ENCODE data around the gene KRT33A. TPM values are rescaled to one million over a fixed set of nuclear protein-coding genes. Genes with fewer than 3 reads are reported as not detected.

KRT33A gene
- total RNA-seq, 1 experiment from 2014 or later = not detected

GRCh38 chr17:41322903-41323895 lies 27.4 kb downstream of the KRT33A start:
- Histone ChIP-seq H3K27ac (ENCODE audit: insufficient read length, low read depth, low read length) (no peak overlapping the region), H2AK5ac (ENCODE audit: insufficient read length, low read length) (no peak overlapping the region), H2BK5ac (ENCODE audit: insufficient read length, low read length) (no peak overlapping the region), H2BK120ac (ENCODE audit: low read depth, low read length, poor library complexity, severe bottlenecking) (no peak overlapping the region), H4K8ac (replicated peaks; ENCODE audit: insufficient read length, low read depth, low read length) (no peak overlapping the region), H4K20me1 (ENCODE audit: control insufficient read depth, insufficient read depth, insufficient read length) (no peaks in the 10 kb centered on the region), H3K79me1 (ENCODE audit: insufficient read depth, low read depth, low read length, poor library complexity, severe bottlenecking) (no peaks in the 10 kb centered on the region), H3K14ac (ENCODE audit: insufficient read depth, low read length) (no peak overlapping the region; the same call in 1 of the 2 replicates), H2AFZ (ENCODE audit: low read length) (no peak overlapping the region), H3K4ac (ENCODE audit: low read depth, low read length) (no peak overlapping the region), H2BK20ac (ENCODE audit: low read depth, low read length, poor library complexity, severe bottlenecking) (no peak overlapping the region), H3K27me3 (ENCODE audit: insufficient read depth, low read length) (no peaks in the 10 kb centered on the region), H3K23ac (ENCODE audit: insufficient read length, low read depth, low read length) (no peak overlapping the region), H3K18ac (ENCODE audit: insufficient read length, low read depth, low read length) (no peak overlapping the region), H3T11ph (ENCODE audit: low read length) (no peak overlapping the region), H3K56ac (ENCODE audit: insufficient read length, low read depth, low read length) (no peak overlapping the region), H3K9me3 (ENCODE audit: control insufficient read depth, low read depth, low read length) (no peaks in the 10 kb centered on the region), H3K23me2 (ENCODE audit: insufficient read length, low read depth, low read length, poor library complexity, severe bottlenecking) (no peaks in the 10 kb centered on the region), H2BK15ac (ENCODE audit: low read depth, low read length) (no peak overlapping the region), H3K9ac (ENCODE audit: extremely low read depth, insufficient read length, low read length) (no peak overlapping the region), H3K4me2 (ENCODE audit: insufficient read depth, insufficient read length, low read length) (no peak overlapping the region), H3K79me2 (ENCODE audit: insufficient read depth, low read length) (no peaks in the 10 kb centered on the region), H3K4me1 (ENCODE audit: insufficient read depth, low read length) (no peaks in the 10 kb centered on the region), H4K91ac (ENCODE audit: insufficient read length, low read depth, low read length) (no peak overlapping the region), H4K5ac (ENCODE audit: insufficient read length, low read depth, low read length) (no peak overlapping the region), H2BK12ac (ENCODE audit: insufficient read length, low read depth, low read length) (no peak overlapping the region)
- Mint-ChIP-seq H3K4me1 (peaks cover 3 to 4% of the 10 kb centered on the region in 2 experiments; a peak in 2 of 4 replicates), H3K36me3 (ENCODE audit: insufficient read depth in 1 of 3, low read depth in 3 of 3) (peaks cover 0 to 15% (median 12%) of the 10 kb centered on the region in 3 experiments; a peak in 1 of 7 replicates), H3K27ac (no peak overlapping the region), H3K27me3 (ENCODE audit: low read depth) (peaks cover 2% of the 10 kb centered on the region; the same call in 1 of the 2 replicates), H3K9me3 (peaks cover 15 to 17% of the 10 kb centered on the region in 2 experiments), H3K4me3 (no peak overlapping the region)
- no CpG with 5 or more reads among the region's 11 CpGs for WGBS (ENCODE audit: extremely low coverage, insufficient read length, low lambda C conversion rate)
- DNase-seq = no peak
- no peak for TF ChIP-seq CTCF (conservative IDR thresholded peaks at IDR 0.05)
